Calu3 (cell line): ENCODE measurements around the gene HES3. TPM values are rescaled to one million over a fixed set of nuclear protein-coding genes. Genes with fewer than 3 reads are reported as not detected.

ENCODE experiments used
- BruUV-seq: library from RNA; stranded (reverse); fragments of 400-500 nt; replicated peaks from 2 replicates; lab custom pipeline; 2021; lab: Mats Ljungman, UMichigan
- CTCF ChIA-PET: fragments of 300-600 bp; sonication (Branson Sonifier 250); formaldehyde crosslinking; loops from one replicate; lab custom pipeline; 2022; ENCODE audit warnings: antibody characterized with exemption; lab: Charles Lee
- DNase-seq: peaks from one replicate; pipeline ENCODE4 v3.0.0; 2022
- H3K27ac Mint-ChIP-seq: one replicate; pipeline ENCODE4 v1.8.0; 2022; ENCODE audit warnings: mixed read lengths; ENCODE audit not compliant: unreplicated experiment
- H3K27me3 Mint-ChIP-seq: one replicate; pipeline ENCODE4 v1.8.0; 2022; ENCODE audit warnings: mixed read lengths; ENCODE audit not compliant: unreplicated experiment
- H3K36me3 Mint-ChIP-seq: one replicate; pipeline ENCODE4 v1.8.0; 2022; ENCODE audit warnings: mild to moderate bottlenecking, moderate library complexity, mixed read lengths; ENCODE audit not compliant: insufficient read depth, unreplicated experiment
- H3K4me1 Mint-ChIP-seq: one replicate; pipeline ENCODE4 v1.8.0; 2022; ENCODE audit warnings: mild to moderate bottlenecking, low read depth, mixed read lengths; ENCODE audit not compliant: unreplicated experiment
- H3K4me3 Mint-ChIP-seq: one replicate; pipeline ENCODE4 v1.8.0; 2022; ENCODE audit warnings: mild to moderate bottlenecking, low read depth, moderate library complexity, mixed read lengths; ENCODE audit not compliant: unreplicated experiment
- H3K9me3 Mint-ChIP-seq: one replicate; pipeline ENCODE4 v1.8.0; 2022; ENCODE audit warnings: low read depth, mixed read lengths; ENCODE audit not compliant: unreplicated experiment
- intact Hi-C: fragments of 100-400 bp; cut with micrococcal nuclease; formaldehyde crosslinking; loops from one replicate; pipeline ENCODE4 v1.10.0; 2022; ENCODE audit not compliant: unreplicated experiment
- total RNA-seq: library from RNA; stranded (reverse); gene quantifications from 2 replicates; pipeline ENCODE4 v1.2.3, GENCODE V29; 2022
- TF ChIP-seq, protein P1 (sequence below): fragments of 200-600 bp; IDR thresholded peaks from one replicate; pipeline ENCODE4 v1.8.0; 2022; ENCODE audit warnings: antibody characterized with exemption; ENCODE audit not compliant: unreplicated experiment

Gene HES3
- total RNA-seq, 1 experiment from 2014 or later: not detected

GRCh38 chr1:6248161-6248776 is 4.3 kb downstream of the HES3 start:
- H3K36me3 Mint-ChIP-seq: peaks cover 8% of the 10 kb centered on the region
- TF ChIP-seq, protein P1, sequence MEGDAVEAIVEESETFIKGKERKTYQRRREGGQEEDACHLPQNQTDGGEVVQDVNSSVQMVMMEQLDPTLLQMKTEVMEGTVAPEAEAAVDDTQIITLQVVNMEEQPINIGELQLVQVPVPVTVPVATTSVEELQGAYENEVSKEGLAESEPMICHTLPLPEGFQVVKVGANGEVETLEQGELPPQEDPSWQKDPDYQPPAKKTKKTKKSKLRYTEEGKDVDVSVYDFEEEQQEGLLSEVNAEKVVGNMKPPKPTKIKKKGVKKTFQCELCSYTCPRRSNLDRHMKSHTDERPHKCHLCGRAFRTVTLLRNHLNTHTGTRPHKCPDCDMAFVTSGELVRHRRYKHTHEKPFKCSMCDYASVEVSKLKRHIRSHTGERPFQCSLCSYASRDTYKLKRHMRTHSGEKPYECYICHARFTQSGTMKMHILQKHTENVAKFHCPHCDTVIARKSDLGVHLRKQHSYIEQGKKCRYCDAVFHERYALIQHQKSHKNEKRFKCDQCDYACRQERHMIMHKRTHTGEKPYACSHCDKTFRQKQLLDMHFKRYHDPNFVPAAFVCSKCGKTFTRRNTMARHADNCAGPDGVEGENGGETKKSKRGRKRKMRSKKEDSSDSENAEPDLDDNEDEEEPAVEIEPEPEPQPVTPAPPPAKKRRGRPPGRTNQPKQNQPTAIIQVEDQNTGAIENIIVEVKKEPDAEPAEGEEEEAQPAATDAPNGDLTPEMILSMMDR: no peak
- BruUV-seq: no TSS peak
- H3K4me3 Mint-ChIP-seq: no peak overlapping the region
- CTCF ChIA-PET: interaction anchor here (0.6 to 0.7 kb wide), 2 partner anchors 224 to 227 kb away, joined by 3 read pairs; no protein-coding TSS in a partner anchor
- H3K4me1 Mint-ChIP-seq: no peaks in the 10 kb centered on the region
- H3K27ac Mint-ChIP-seq: no peak overlapping the region
- H3K9me3 Mint-ChIP-seq: no peaks in the 10 kb centered on the region
- no peak for DNase-seq
- H3K27me3 Mint-ChIP-seq: peaks cover 45% of the 10 kb centered on the region
- intact Hi-C loops: loop anchor here (5.0 to 10.0 kb wide), 2 partner anchors 157 to 189 kb away; no protein-coding TSS in a partner anchor

DNA sequence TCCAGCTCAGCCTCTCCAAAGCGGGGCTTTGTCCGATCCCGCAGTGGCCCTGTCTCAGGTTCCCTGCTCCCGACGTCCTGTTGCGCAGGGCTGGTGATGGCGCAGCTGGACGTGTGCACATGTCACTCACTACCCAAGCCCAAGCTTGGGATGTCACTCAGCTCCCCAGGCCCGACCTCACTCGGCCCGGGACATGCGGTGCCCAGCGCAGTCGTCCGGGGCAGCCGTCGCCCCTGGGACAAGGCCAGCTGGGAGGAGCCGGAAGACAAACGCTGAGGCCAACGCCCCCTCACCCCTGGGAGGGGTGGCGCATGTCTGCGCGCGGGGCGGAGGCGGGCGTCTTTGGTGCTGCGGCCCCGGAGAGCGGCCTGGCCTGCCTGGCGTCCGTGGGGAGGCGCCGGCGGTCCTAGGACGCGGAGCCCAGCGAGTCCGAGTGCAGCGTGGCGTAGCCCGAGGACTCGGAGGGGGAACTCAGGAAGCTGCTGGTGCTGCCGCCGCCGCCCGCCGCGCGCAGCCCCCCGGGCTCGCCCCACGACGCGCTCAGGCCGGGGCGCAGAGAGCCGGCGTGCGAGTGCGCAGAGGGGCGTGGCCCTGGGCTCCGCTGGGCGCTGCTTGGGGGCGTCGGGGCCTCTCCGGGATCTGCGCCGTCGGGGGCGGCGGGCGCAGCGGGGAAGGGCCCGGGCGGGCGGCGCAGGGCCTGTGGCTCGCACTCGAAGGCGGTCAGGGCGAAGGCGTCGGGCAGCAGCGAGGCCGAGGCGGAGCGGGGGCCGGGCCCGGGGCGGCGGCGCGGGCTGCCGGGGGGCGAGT is 5.2 kb downstream of the HES3 start:
- peak overlapping the region; percentile 41 for H3K4me3 Mint-ChIP-seq
- TF ChIP-seq, protein P1: no peak
- no peaks in the 10 kb centered on the region for H3K4me1 Mint-ChIP-seq
- intact Hi-C loops: loop anchor here (5.0 to 10.0 kb wide), 2 partner anchors 156 to 188 kb away; no protein-coding TSS in a partner anchor
- no TSS peak for BruUV-seq
- no peaks in the 10 kb centered on the region for H3K9me3 Mint-ChIP-seq
- peaks cover 36% of the 10 kb centered on the region for H3K27me3 Mint-ChIP-seq
- H3K27ac Mint-ChIP-seq: no peak overlapping the region
- DNase-seq: no peak
- CTCF ChIA-PET: interaction anchor here (0.6 to 0.7 kb wide), 3 partner anchors 70 to 226 kb away, joined by 3 read pairs; no protein-coding TSS in a partner anchor
- H3K36me3 Mint-ChIP-seq: peaks cover 8% of the 10 kb centered on the region

- Mint-ChIP-seq H3K27ac (no peak overlapping the region), H3K9me3 (no peaks in the 10 kb centered on the region), H3K27me3 (peaks cover 27% of the 10 kb centered on the region), H3K4me1 (no peaks in the 10 kb centered on the region), H3K4me3 (no peak overlapping the region), H3K36me3 (peaks cover 8% of the 10 kb centered on the region)
- CTCF ChIA-PET: no interaction called here
- no TSS peak for BruUV-seq
- intact Hi-C loops: loop anchor here (5.0 to 10.0 kb wide), 2 partner anchors 155 to 187 kb away; no protein-coding TSS in a partner anchor
- no peak for DNase-seq
- TF ChIP-seq, protein P1: no peak
Observed at GRCh38 chr1:6249739-6250689, 6.0 kb downstream of the HES3 start.

- Mint-ChIP-seq H3K27me3 (peaks cover 25% of the 10 kb centered on the region), H3K4me3 (no peak overlapping the region), H3K36me3 (peaks cover 8% of the 10 kb centered on the region), H3K27ac (no peak overlapping the region), H3K9me3 (no peaks in the 10 kb centered on the region), H3K4me1 (no peaks in the 10 kb centered on the region)
- DNase-seq: no peak
- CTCF ChIA-PET: interaction anchor here (0.6 kb wide), 1 partner anchor 142 kb away, joined by 3 read pairs; the partner anchor contains the start of gene ACOT7
- no TSS peak for BruUV-seq
- intact Hi-C loops: no loop called here
- TF ChIP-seq, protein P1: no peak
Observed at GRCh38 chr1:6251233-6251632, 7.3 kb downstream of the HES3 start.
